A204.1 (cell line): Measurements from ENCODE around the gene POP5.

Experiments
- FAIRE-seq: peaks from 2 replicates; lab custom pipeline; 2012; peaks lifted over from hg19 to GRCh38; lab: Jason Lieb, UNC

The POP5 gene

GRCh38 chr12:120588948-120589930 lies 8.0 kb upstream of the POP5 start:
- no peak for FAIRE-seq

GRCh38 chr12:120588371-120588770 lies 7.2 kb upstream of the POP5 start:
- no peak for FAIRE-seq

- no peak for FAIRE-seq
These were observed 5.7 kb upstream of the POP5 start for GRCh38 chr12:120586860-120587259.

- FAIRE-seq, result no peak
These were observed 5.0 kb upstream of the POP5 start for GRCh38 chr12:120586206-120586605.

GRCh38 chr12:120584343-120585149 lies 3.3 kb upstream of the POP5 start:
- FAIRE-seq, result no peak

- no peak for FAIRE-seq
These were observed 2.4 kb upstream of the POP5 start for GRCh38 chr12:120583478-120584030.

- FAIRE-seq, result no peak
These were observed 796 bp upstream of the POP5 start for GRCh38 chr12:120581998-120582397.

- no peak for FAIRE-seq
These were observed 2.0 kb downstream of the POP5 start for GRCh38 chr12:120579179-120579578.

- FAIRE-seq, result no peak
These were observed 7.1 kb downstream of the POP5 start for GRCh38 chr12:120574106-120574505.

- FAIRE-seq, result no peak
These were observed 7.6 kb downstream of the POP5 start for GRCh38 chr12:120573560-120573959.

GRCh38 chr12:120571299-120571698 lies 9.9 kb downstream of the POP5 start:
- no peak for FAIRE-seq

GRCh38 chr12:120563495-120563894 lies 17.7 kb downstream of the POP5 start:
- FAIRE-seq, result no peak

GRCh38 chr12:120562906-120563305 lies 18.3 kb downstream of the POP5 start:
- no peak for FAIRE-seq

- FAIRE-seq, result no peak
These were observed 23.6 kb downstream of the POP5 start for GRCh38 chr12:120557589-120557988.

GRCh38 chr12:120554678-120555077 lies 26.5 kb downstream of the POP5 start:
- no peak for FAIRE-seq

GRCh38 chr12:120546050-120546386 lies 35.2 kb downstream of the POP5 start:
- no peak for FAIRE-seq

- FAIRE-seq, result no peak
These were observed 36.5 kb downstream of the POP5 start for GRCh38 chr12:120544691-120545090.

- FAIRE-seq, result no peak
These were observed 39.0 kb downstream of the POP5 start for GRCh38 chr12:120542166-120542565.

GRCh38 chr12:120540445-120540844 lies 40.8 kb downstream of the POP5 start:
- no peak for FAIRE-seq

- no peak for FAIRE-seq
These were observed 41.9 kb downstream of the POP5 start for GRCh38 chr12:120539303-120539702.

- FAIRE-seq, result no peak
These were observed 42.7 kb downstream of the POP5 start for GRCh38 chr12:120538281-120539156.

- FAIRE-seq, result no peak
These were observed 43.4 kb downstream of the POP5 start for GRCh38 chr12:120537856-120538220.
